Measurements from ENCODE around the gene PTPRN2. TPM values are rescaled to one million over a fixed set of nuclear protein-coding genes. Genes with fewer than 3 reads are reported as not detected.

The PTPRN2 gene
- total and polyA plus RNA-seq, 9 of the 15 experiments (the other 6 are each of a cell fraction or from before 2014, with no cell fraction given), result not detected

GRCh38 chr7:157789094-157789493 lies 798.5 kb downstream of the PTPRN2 start (continued):
- no peak for TF ChIP-seq NONO (IDR thresholded peaks at IDR 0.05; ENCODE audit: low read depth in 2 of 2, low read length in 1 of 2)
- TF ChIP-seq ZNF655 (CRISPR knock-in tag; IDR thresholded peaks at IDR 0.05), result no peak
- TF ChIP-seq PHF8 (IDR thresholded peaks at IDR 0.05; ENCODE audit: borderline replicate concordance, low read length), result no peak

GRCh38 chr7:157788573-157788972 lies 799.0 kb downstream of the PTPRN2 start:
- H3K4me1 ChIP-seq (replicated peaks in 1 of 2; ENCODE audit: control insufficient read depth in 2 of 2, insufficient read depth in 2 of 2, low read length in 2 of 2), result peaks cover 0 to 8% of the 10 kb centered on the region in 2 experiments; a peak in 1 of 5 replicates
- intact Hi-C loops (cut with micrococcal nuclease), result no loop called here
- in situ Hi-C loops (cut with MboI), result no loop called here
- no peak overlapping the region for H3K4me2 ChIP-seq (ENCODE audit: insufficient read depth, low read length)
- WGBS (ENCODE audit: insufficient coverage, low coverage, missing lambda C conversion rate), result 4% methylated on average over 12 of the region's 12 CpGs
- H3K36me3 ChIP-seq (ENCODE audit: control insufficient read depth, insufficient read depth, low read length), result no peaks in the 10 kb centered on the region
- no peaks in the 10 kb centered on the region for H3K9me3 ChIP-seq (replicated peaks; ENCODE audit: control insufficient read depth, insufficient read depth, low read depth, low read length)
- POLR2A ChIA-PET, result interaction anchor here (0.6 to 0.9 kb wide), 3 partner anchors 10 to 341 kb away, joined by 3 read pairs; no protein-coding TSS in a partner anchor
- peaks cover 19% of the 10 kb centered on the region for H4K20me1 ChIP-seq (replicated peaks; ENCODE audit: control insufficient read depth, insufficient read depth, low read length)
- no peak overlapping the region for H3K4me3 ChIP-seq
- H2AFZ ChIP-seq (ENCODE audit: low read depth, low read length), result no peak overlapping the region
- DNase-seq (ENCODE audit: extremely low read depth in 1 of 4, low spot score in 3 of 4), result no peak
- no peaks in the 10 kb centered on the region for H3K79me2 ChIP-seq (ENCODE audit: control insufficient read depth, insufficient read depth, low read length)
- H3K9ac ChIP-seq (ENCODE audit: insufficient read depth in 1 of 2, low read depth in 2 of 2, low read length in 2 of 2), result no peak overlapping the region
- peaks cover 52 to 86% of the 10 kb centered on the region in 2 experiments for H3K27me3 ChIP-seq (ENCODE audit: control insufficient read depth in 2 of 2, insufficient read depth in 2 of 2, low read length in 2 of 2)
- no peaks in the 10 kb centered on the region for H3K9me1 ChIP-seq (ENCODE audit: control insufficient read depth, insufficient read depth, low read length)
- no peak overlapping the region for H3K27ac ChIP-seq (ENCODE audit: extremely low read depth, low read depth, low read length)
- CTCF ChIA-PET (ENCODE audit: low intra/inter-chr PET ratio), result no interaction called here
- no peak for ATAC-seq
- FAIRE-seq, result no peak
- no TSS peak for BruUV-seq (replicated peaks)
- no peak for TF ChIP-seq ZNF347 (CRISPR knock-in tag; IDR thresholded peaks at IDR 0.05; ENCODE audit: low read depth)
- no peak for TF ChIP-seq MIER1 (IDR thresholded peaks at IDR 0.05; ENCODE audit: low read depth)
- TF ChIP-seq RBM34 (IDR thresholded peaks at IDR 0.05; ENCODE audit: borderline replicate concordance, insufficient read depth, low read length), result no peak
- no peak for TF ChIP-seq ZNF384 (IDR thresholded peaks at IDR 0.05; ENCODE audit: low read depth, low read length)
- TF ChIP-seq ETS2 (tag; IDR thresholded peaks at IDR 0.05; ENCODE audit: borderline replicate concordance, poor library complexity, severe bottlenecking), result no peak
- no peak for TF ChIP-seq TAF7 (tag; IDR thresholded peaks at IDR 0.05)
- no peak for TF ChIP-seq POLR3G (IDR thresholded peaks at IDR 0.05; ENCODE audit: extremely low read depth, insufficient read length, insufficient replicate concordance)
- TF ChIP-seq STAT6 (CRISPR knock-in tag; IDR thresholded peaks at IDR 0.05), result no peak
- no peak for TF ChIP-seq ZNF57 (CRISPR knock-in tag; IDR thresholded peaks at IDR 0.05)
- TF ChIP-seq TAF15 (IDR thresholded peaks at IDR 0.05; ENCODE audit: low read depth, low read length), result no peak
- TF ChIP-seq SMAD3 (CRISPR knock-in tag; conservative IDR thresholded peaks at IDR 0.05), result no peak
- TF ChIP-seq KLF1 (tag; IDR thresholded peaks at IDR 0.05), result no peak
- TF ChIP-seq ZNF133 (CRISPR knock-in tag; IDR thresholded peaks at IDR 0.05), result no peak
